B cell (primary cell): ENCODE results near the gene SST.

Experiments
- EZH2 ChIP-seq: IDR thresholded peaks from 2 replicates; pipeline ENCODE4 v1.6.1; 2012; ENCODE audit warnings: borderline replicate concordance, low read depth, mild to moderate bottlenecking, moderate library complexity, low read length; ENCODE audit not compliant: insufficient read depth, poor library complexity, severe bottlenecking
- TF ChIP-seq, protein P1 (sequence below): fragments of 200-600 bp; IDR thresholded peaks from one replicate; pipeline ENCODE4 v1.8.0; 2022; ENCODE audit warnings: antibody characterized with exemption, mild to moderate bottlenecking

DNA sequence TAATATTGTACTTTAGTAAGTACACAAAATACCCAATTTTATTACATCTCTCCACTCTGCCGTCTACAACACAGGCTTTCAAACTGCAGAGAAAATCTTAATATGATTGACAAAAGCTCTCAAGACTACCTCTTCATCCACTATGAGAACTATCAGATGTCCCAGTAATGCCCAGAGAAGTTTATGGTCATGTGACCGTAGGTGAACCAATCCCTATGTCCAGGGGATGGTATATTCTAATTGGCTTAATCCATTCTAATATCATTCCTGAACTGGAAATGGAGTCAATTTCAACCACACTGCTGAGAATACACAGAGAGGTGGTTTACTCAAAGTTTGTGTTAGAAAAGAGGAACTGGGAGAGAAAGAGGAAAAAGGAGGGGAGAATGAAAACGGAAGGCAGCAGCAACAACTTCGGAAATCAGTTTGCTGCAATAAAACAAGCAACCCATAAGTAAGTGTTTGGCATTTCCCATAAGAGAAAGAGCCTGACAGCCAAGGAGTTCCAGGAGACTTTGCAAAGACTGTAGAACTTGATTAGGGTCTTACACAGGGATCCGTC is 7.3 kb downstream of the SST start:
- TF ChIP-seq, protein P1, sequence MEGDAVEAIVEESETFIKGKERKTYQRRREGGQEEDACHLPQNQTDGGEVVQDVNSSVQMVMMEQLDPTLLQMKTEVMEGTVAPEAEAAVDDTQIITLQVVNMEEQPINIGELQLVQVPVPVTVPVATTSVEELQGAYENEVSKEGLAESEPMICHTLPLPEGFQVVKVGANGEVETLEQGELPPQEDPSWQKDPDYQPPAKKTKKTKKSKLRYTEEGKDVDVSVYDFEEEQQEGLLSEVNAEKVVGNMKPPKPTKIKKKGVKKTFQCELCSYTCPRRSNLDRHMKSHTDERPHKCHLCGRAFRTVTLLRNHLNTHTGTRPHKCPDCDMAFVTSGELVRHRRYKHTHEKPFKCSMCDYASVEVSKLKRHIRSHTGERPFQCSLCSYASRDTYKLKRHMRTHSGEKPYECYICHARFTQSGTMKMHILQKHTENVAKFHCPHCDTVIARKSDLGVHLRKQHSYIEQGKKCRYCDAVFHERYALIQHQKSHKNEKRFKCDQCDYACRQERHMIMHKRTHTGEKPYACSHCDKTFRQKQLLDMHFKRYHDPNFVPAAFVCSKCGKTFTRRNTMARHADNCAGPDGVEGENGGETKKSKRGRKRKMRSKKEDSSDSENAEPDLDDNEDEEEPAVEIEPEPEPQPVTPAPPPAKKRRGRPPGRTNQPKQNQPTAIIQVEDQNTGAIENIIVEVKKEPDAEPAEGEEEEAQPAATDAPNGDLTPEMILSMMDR, result no peak
- no peak for TF ChIP-seq EZH2
